K562 (cell line): ENCODE results near the gene DNAJC2. TPM values are rescaled to one million over a fixed set of nuclear protein-coding genes. Genes with fewer than 3 reads are reported as not detected.

Experiments
- ATAC-seq: fragments of 200-7000 bp; cut with Tn5 transposase; 3 replicates; pipeline ENCODE4 v1.9.1; 2020; ENCODE audit warnings: moderate library complexity
- BruUV-seq: library from RNA; stranded (reverse); fragments of 400-500 nt; replicated peaks from 2 replicates; lab custom pipeline; 2021; lab: Mats Ljungman, UMichigan
- CTCF ChIA-PET: fragments of 300-600 bp; formaldehyde crosslinking; extraction: SDS; loops from one replicate; lab custom pipeline; 2021; ENCODE audit warnings: low intra/inter-chr PET ratio; lab: Yijun Ruan, JAX
- POLR2A ChIA-PET: fragments of 300-600, 350-650 bp; sonication (Branson Sonifier 250); formaldehyde crosslinking; extraction: SDS; loops from one replicate; lab custom pipeline; 2021; ENCODE audit warnings: antibody characterized with exemption, inconsistent platforms; lab: Yijun Ruan, JAX
- DNase-seq, 4 experiments: peaks; one replicate each; pipeline versions ENCODE4 v3.0.0 to v3.0.0-alpha.2; 2011 to 2018; ENCODE audit warnings: low spot score in 3 of 4, mixed read lengths in 3 of 4; ENCODE audit errors: extremely low read depth in 1 of 4
- FAIRE-seq: peaks from 2 replicates; lab custom pipeline; 2011; peaks lifted over from hg19 to GRCh38; lab: Jason Lieb, UNC
- H2AFZ ChIP-seq: 2 replicates; pipeline ENCODE4 v1.6.0; 2011; ENCODE audit warnings: low read depth, low read length, control low read depth, inconsistent platforms
- H3K27ac ChIP-seq: fragments of 200-600 bp; 3 replicates; pipeline ENCODE4 v1.8.0; 2011; ENCODE audit warnings: low read depth, mild to moderate bottlenecking, control low read depth, inconsistent platforms, low read length, moderate library complexity, mixed read lengths; ENCODE audit errors: extremely low read depth
- H3K27me3 ChIP-seq, 2 experiments: fragments of 300-600 bp in 1 of 2; 2 replicates in 1 of 2; 3 replicates in 1 of 2; pipeline versions ENCODE4 v1.6.0 to v1.8.0; 2011; ENCODE audit warnings: inconsistent platforms in 2 of 2, low read length in 2 of 2, mild to moderate bottlenecking in 1 of 2, mixed read lengths in 1 of 2, moderate library complexity in 1 of 2; ENCODE audit not compliant: control insufficient read depth in 2 of 2, insufficient read depth in 2 of 2
- H3K36me3 ChIP-seq: fragments of 300-600 bp; 3 replicates; pipeline ENCODE4 v1.8.0; 2011; ENCODE audit warnings: mild to moderate bottlenecking, low read length, inconsistent platforms; ENCODE audit not compliant: control insufficient read depth, insufficient read depth
- H3K4me1 ChIP-seq, 2 experiments: fragments of 200-600 bp in 1 of 2; replicated peaks in 1 of 2; 2 replicates in 1 of 2; 3 replicates in 1 of 2; pipeline versions ENCODE4 v1.5.1 to v1.8.0; 2011; ENCODE audit warnings: inconsistent platforms in 2 of 2, low read length in 2 of 2, mild to moderate bottlenecking in 1 of 2, mixed read lengths in 1 of 2, moderate library complexity in 1 of 2; ENCODE audit not compliant: control insufficient read depth in 2 of 2, insufficient read depth in 2 of 2
- H3K4me2 ChIP-seq: 2 replicates; pipeline ENCODE4 v1.6.1; 2011; ENCODE audit warnings: low read length, control low read depth, inconsistent platforms, mixed read lengths; ENCODE audit not compliant: insufficient read depth
- H3K4me3 ChIP-seq: fragments of 200-600 bp; sonication (generic), shearing (Covaris generic); 2 replicates; pipeline ENCODE4 v1.5.1; 2016; ENCODE audit warnings: control low read depth, inconsistent platforms
- H3K79me2 ChIP-seq: fragments of 200-600 bp; 3 replicates; pipeline ENCODE4 v1.8.0; 2011; ENCODE audit warnings: low read length, inconsistent platforms; ENCODE audit not compliant: control insufficient read depth, insufficient read depth
- H3K9ac ChIP-seq, 2 experiments: 2 replicates each; pipeline versions ENCODE4 v1.6.0 to v1.6.1; 2011; ENCODE audit warnings: low read depth in 2 of 2, low read length in 2 of 2, control low read depth in 1 of 2, inconsistent platforms in 1 of 2, mild to moderate bottlenecking in 1 of 2, mixed read lengths in 1 of 2; ENCODE audit not compliant: insufficient read depth in 1 of 2
- H3K9me1 ChIP-seq: one replicate; pipeline ENCODE4 v1.6.0; 2011; ENCODE audit warnings: inconsistent platforms, mild to moderate bottlenecking, low read length, moderate library complexity; ENCODE audit not compliant: control insufficient read depth, insufficient read depth
- H3K9me3 ChIP-seq: replicated peaks from 2 replicates; pipeline ENCODE4 v1.5.1; 2011; ENCODE audit warnings: low read depth, low read length, inconsistent platforms; ENCODE audit not compliant: control insufficient read depth, insufficient read depth
- H4K20me1 ChIP-seq: replicated peaks from 2 replicates; pipeline ENCODE4 v1.6.1; 2011; ENCODE audit warnings: low read length, inconsistent platforms, mixed read lengths; ENCODE audit not compliant: control insufficient read depth, insufficient read depth
- BCL6 ChIP-seq: fragments of 250-450 bp; sonication (Bioruptor Pico); IDR thresholded peaks from 2 replicates; pipeline ENCODE4 v1.4.0; 2020
- CREBBP ChIP-seq: IDR thresholded peaks from one replicate; pipeline ENCODE4 v1.6.1; 2012; ENCODE audit warnings: low read depth, mild to moderate bottlenecking, control low read depth, inconsistent platforms, low read length
- ELF2 ChIP-seq: fragments of 250-450 bp; sonication (Bioruptor Pico); IDR thresholded peaks from 2 replicates; pipeline ENCODE4 v1.5.0; 2021; ENCODE audit warnings: mild to moderate bottlenecking
- POU5F1 ChIP-seq: fragments of 150-350 bp; IDR thresholded peaks from 2 replicates; pipeline ENCODE4 v1.6.1; 2014; ENCODE audit warnings: borderline replicate concordance, low read length, low read depth, mild to moderate bottlenecking; ENCODE audit not compliant: partially characterized antibody
- in situ Hi-C: fragments of 300-500 bp; cut with MboI; formaldehyde crosslinking; loops from 4 replicates; pipeline ENCODE4 v1.15.0; 2018; ENCODE audit warnings: inconsistent platforms, mixed read lengths
- intact Hi-C: fragments of 100-400 bp; cut with micrococcal nuclease; formaldehyde crosslinking; loops from 2 replicates; pipeline ENCODE4 v1.14.2; 2022
- polyA plus RNA-seq, 8 experiments: library from polyadenylated mRNA; depleted of rRNA in 4 of 8; stranded (reverse) in 5 of 8; unstranded in 3 of 8; fragments of >200 nt; fragmentation: Nextera tagmentation in 2 of 8; fragmentation: Illumina TruSeq in 1 of 8; extraction: Ambion mirVana in 2 of 8; extraction: Trizol in 1 of 8; gene quantifications; 2 replicates each; pipeline versions ENCODE4 v1.2.1 to v1.2.3, GENCODE V29; 2011 to 2014; ENCODE audit warnings: inconsistent platforms in 1 of 8, missing spikeins in 1 of 8
- total RNA-seq, 7 experiments: library from RNA; depleted of rRNA in 6 of 7; stranded (reverse); fragments of >200 nt in 6 of 7; fragmentation: Illumina TruSeq in 2 of 7; extraction: Trizol in 2 of 7; gene quantifications; 2 replicates each; pipeline versions ENCODE4 v1.2.1 to v1.2.3, GENCODE V29; 2011 to 2021; ENCODE audit warnings: low replicate concordance in 1 of 7
- TF ChIP-seq, protein P1 (sequence below): fragments of 450-650 bp; IDR thresholded peaks from one replicate; pipeline ENCODE4 v1.6.1; 2018; ENCODE audit warnings: mild to moderate bottlenecking, moderate library complexity; ENCODE audit not compliant: partially characterized antibody
- TF ChIP-seq, protein P2 (sequence below): fragments of 450-650 bp; formaldehyde crosslinking; IDR thresholded peaks from 2 replicates; pipeline ENCODE4 v1.4.0; 2020; ENCODE audit warnings: mild to moderate bottlenecking, mixed read lengths

DNAJC2 gene
- total and polyA plus RNA-seq, 9 of the 15 experiments (the other 6 are each of a cell fraction or from before 2014, with no cell fraction given), result 40.2 to 157 (median 92.1) TPM

GRCh38 chr7:103317009-103317408 lies 27.6 kb downstream of the DNAJC2 start:
- no peaks in the 10 kb centered on the region for H3K9me3 ChIP-seq
- H2AFZ ChIP-seq, result no peak overlapping the region
- ChIA-PET POLR2A (interaction anchor here (0.6 to 2.6 kb wide), 11 partner anchors 10 to 63 kb away, joined by 3 to 12 read pairs (median 5); partner anchors contain the start of gene DNAJC2), CTCF (no interaction called here)
- in situ Hi-C loops, result no loop called here
- no peaks in the 10 kb centered on the region for H3K27me3 ChIP-seq
- no peaks in the 10 kb centered on the region; the same call in 1 of the 2 replicates for H4K20me1 ChIP-seq
- TF ChIP-seq POU5F1 (no peak), BCL6 (no peak), CREBBP (no peak), ELF2 (CRISPR knock-in tag) (no peak)
- TF ChIP-seq, protein P1, sequence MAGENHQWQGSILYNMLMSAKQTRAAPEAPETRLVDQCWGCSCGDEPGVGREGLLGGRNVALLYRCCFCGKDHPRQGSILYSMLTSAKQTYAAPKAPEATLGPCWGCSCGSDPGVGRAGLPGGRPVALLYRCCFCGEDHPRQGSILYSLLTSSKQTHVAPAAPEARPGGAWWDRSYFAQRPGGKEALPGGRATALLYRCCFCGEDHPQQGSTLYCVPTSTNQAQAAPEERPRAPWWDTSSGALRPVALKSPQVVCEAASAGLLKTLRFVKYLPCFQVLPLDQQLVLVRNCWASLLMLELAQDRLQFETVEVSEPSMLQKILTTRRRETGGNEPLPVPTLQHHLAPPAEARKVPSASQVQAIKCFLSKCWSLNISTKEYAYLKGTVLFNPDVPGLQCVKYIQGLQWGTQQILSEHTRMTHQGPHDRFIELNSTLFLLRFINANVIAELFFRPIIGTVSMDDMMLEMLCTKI, result no peak
- TF ChIP-seq, protein P2, sequence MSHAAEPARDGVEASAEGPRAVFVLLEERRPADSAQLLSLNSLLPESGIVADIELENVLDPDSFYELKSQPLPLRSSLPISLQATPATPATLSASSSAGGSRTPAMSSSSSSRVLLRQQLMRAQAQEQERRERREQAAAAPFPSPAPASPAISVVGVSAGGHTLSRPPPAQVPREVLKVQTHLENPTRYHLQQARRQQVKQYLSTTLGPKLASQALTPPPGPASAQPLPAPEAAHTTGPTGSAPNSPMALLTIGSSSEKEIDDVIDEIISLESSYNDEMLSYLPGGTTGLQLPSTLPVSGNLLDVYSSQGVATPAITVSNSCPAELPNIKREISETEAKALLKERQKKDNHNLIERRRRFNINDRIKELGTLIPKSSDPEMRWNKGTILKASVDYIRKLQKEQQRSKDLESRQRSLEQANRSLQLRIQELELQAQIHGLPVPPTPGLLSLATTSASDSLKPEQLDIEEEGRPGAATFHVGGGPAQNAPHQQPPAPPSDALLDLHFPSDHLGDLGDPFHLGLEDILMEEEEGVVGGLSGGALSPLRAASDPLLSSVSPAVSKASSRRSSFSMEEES, result peak; percentile 88
- H3K27ac ChIP-seq, result no peak overlapping the region
- ATAC-seq (peak; percentile 32; the same call in 2 of the 3 replicates), FAIRE-seq (no peak), DNase-seq (no peak)
- H3K36me3 ChIP-seq, result peaks cover 96% of the 10 kb centered on the region
- BruUV-seq, result no TSS peak
- H3K4me3 ChIP-seq, result no peak overlapping the region
- peaks cover 5% of the 10 kb centered on the region; the same call in 1 of the 3 replicates for H3K79me2 ChIP-seq
- H3K9ac ChIP-seq, result no peak overlapping the region
- no peak overlapping the region for H3K4me2 ChIP-seq
- intact Hi-C loops, result no loop called here
- no peaks in the 10 kb centered on the region for H3K9me1 ChIP-seq
- no peaks in the 10 kb centered on the region for H3K4me1 ChIP-seq
